ENCODE measurements around the gene GCNT4.

GCNT4 gene

DNA sequence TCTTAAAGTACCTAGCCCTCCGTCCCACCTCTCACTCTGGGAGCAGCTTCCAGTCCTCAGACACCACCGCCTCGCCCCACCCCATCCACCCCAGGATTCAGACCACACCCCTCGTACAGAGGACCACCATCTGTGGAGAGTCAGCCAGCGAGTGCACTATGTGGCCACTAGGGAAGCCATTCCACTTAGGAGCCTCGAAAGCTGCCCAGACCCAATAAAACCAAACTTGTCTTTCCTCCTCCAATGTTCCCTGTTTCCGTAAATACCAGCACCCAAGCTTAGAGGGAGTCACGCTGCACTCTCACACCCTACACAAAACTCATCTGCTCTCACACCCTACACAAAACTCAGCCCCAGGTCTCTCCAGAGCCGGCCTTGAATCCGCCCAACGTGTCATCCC lies 1.9 kb downstream of the GCNT4 start:
- DNase-seq (ENCODE audit: low read depth), result peak; percentile 61

- DNase-seq (ENCODE audit: low read depth), result peak; percentile 71
Observed at GRCh38 chr5:75049456-75050351, 2.7 kb downstream of the GCNT4 start.

DNA sequence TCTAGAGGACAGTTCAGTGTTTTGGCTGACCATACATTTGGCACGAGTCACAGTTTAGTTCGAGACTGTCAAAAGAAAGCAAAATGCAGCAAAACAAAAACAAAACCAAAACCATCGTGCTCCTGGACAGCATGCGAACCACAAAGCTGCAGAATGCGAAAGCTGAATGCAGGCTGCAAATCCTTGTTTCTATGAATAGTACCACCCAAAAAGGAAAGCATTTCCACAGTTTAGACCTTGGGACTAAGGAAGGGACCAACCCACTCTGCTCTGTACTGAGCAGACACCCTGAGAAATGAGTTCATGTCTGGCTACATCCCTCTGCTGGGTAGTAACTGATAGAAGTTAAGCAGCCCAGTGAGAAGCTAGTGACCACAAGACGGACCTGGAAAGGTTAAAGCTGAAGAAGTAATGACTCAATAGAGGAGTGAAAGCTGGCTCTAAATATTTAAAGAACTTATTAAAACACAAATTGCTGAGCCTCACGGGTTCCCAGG lies 3.9 kb downstream of the GCNT4 start:
- DNase-seq (ENCODE audit: low read depth), result peak; percentile 68

- no peak for DNase-seq (ENCODE audit: low read depth)
Observed at GRCh38 chr5:75047356-75047755, 5.0 kb downstream of the GCNT4 start.

GRCh38 chr5:75046366-75047142 lies 5.8 kb downstream of the GCNT4 start:
- DNase-seq (ENCODE audit: low read depth), result no peak

DNA sequence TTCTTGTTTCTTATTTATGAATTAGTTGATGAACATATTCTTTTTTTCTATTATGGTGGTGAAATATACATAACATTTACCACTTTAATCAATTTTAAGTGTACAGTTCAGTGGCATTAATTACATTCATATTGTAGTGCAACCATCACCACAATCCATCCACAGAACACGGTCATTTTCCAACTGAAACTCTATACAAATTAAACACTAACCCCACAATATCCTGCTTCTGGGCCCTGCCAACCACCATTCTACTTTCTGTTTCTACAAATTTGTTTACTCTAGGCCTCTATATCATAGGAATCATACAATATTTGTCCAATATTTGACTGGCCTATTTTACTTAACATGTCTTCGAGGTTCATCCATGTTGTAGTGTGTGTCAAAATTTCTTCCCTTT lies 7.3 kb downstream of the GCNT4 start:
- DNase-seq (ENCODE audit: low read depth), result no peak

DNA sequence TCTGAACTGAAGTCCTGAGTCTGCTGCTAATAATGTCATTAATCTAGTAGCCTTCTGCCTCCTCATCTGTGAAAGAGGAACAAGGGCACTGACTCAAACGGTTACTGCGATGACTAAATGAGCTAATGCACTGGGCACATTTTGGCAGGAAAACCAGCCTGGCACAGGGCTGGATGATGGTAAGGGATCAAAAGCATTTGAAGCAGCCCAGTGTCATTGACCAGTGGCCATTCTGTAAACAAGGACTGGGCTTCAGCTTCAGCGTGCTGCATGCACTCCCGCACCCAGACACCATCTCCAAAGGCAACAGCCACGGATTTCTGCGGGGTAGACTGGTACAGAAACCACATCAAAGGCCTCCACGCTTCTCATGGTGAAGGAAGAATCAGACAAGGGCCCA lies 8.0 kb downstream of the GCNT4 start:
- DNase-seq (ENCODE audit: low read depth), result no peak

DNA sequence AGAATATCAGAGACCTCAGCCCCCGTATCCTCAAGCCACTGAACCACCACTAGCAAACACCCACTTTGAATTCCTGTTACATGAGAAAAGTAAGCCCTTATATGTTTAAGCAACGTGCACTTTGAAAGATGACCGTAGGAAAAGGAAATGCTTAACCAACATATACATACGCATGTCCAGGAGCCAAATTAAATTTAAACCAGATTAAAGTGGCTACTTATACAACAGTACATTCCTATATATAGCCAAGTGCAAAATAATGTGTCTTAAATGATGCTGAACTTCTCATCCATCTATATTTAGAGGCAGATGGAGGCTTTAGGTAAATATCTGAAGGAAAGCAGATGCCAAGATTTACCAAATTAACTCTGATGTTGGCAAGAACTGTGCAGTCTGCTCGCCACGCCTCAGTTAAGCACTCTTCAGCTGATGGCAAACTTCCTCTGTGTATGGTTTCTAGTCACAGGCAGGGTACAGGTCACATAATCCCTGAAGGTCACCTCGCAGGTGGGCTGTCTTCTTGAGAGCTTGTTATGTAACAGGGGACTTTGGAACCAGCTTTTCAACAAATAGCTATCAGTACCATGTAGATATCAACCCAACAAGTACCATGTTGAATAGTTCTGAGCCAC lies 8.6 kb downstream of the GCNT4 start:
- DNase-seq (ENCODE audit: low read depth), result no peak

GRCh38 chr5:75042522-75042921 lies 9.8 kb downstream of the GCNT4 start:
- DNase-seq (ENCODE audit: low read depth), result no peak

DNA sequence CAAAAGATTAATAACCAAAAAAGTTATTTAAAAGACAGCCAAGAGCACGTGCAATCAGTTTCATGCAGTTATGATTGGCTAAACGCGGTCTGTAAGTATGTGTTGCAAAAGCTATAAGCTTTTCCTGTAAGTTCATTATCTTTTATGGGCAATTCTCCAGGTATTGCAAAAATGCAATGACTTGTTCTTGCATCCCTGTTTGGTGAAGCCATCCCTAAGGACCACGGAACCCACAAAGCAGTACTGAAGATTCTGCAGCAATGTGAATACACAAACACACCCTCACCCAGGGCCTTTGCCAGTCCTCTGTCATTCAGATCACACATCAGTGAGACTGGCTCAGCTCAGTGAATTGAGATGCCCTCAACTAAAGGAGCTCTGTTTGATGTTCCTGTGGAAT lies 11.4 kb downstream of the GCNT4 start:
- peak; percentile 76 for DNase-seq (ENCODE audit: low read depth)

- peak; percentile 80 for DNase-seq (ENCODE audit: low read depth)
Observed at GRCh38 chr5:75037106-75037505, 15.3 kb downstream of the GCNT4 start.

DNA sequence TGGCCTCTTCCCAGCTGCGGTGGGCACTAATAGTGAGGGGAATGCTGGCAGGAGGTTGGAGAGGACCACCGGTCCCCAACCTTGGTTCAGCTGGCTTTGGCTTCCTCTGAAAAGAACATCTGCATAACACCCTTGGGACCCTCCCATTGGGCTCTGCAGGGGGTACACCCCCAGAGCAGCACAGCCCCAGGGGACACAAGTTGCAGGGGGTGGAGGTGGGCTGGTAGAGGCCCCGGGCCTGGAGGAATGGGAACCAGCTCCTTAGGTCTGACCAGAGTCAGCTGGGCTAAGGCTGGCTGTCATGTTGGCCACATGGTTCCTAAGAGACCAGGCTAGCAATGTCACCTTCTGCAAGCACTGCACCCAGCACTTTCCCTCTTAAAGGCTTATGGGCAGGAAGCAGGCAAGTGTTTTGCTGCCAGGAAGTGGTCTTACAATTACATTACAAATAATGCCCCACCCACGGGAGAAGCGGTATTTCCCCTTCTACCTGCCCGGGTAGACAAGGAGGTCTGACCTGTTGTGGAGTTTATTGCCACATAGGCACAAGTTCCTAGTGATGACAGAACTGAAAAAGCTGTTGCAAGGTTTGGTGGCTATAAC lies 18.1 kb downstream of the GCNT4 start:
- no peak for DNase-seq (ENCODE audit: low read depth)

GRCh38 chr5:75031366-75031765 lies 21.0 kb downstream of the GCNT4 start:
- no peak for DNase-seq (ENCODE audit: low read depth)

- no peak for DNase-seq (ENCODE audit: low read depth)
Observed at GRCh38 chr5:75028090-75028489, 24.3 kb downstream of the GCNT4 start.

- DNase-seq (ENCODE audit: low read depth), result peak; percentile 41
Observed at GRCh38 chr5:75023368-75024159, 28.8 kb downstream of the GCNT4 start.

- no peak for DNase-seq (ENCODE audit: low read depth)
Observed at GRCh38 chr5:75021800-75022199, 30.6 kb downstream of the GCNT4 start.

- DNase-seq (ENCODE audit: low read depth), result no peak
Observed at GRCh38 chr5:75021219-75021618, 31.1 kb downstream of the GCNT4 start.

GRCh38 chr5:75020016-75020656 lies 32.2 kb downstream of the GCNT4 start:
- DNase-seq (ENCODE audit: low read depth), result no peak

DNA sequence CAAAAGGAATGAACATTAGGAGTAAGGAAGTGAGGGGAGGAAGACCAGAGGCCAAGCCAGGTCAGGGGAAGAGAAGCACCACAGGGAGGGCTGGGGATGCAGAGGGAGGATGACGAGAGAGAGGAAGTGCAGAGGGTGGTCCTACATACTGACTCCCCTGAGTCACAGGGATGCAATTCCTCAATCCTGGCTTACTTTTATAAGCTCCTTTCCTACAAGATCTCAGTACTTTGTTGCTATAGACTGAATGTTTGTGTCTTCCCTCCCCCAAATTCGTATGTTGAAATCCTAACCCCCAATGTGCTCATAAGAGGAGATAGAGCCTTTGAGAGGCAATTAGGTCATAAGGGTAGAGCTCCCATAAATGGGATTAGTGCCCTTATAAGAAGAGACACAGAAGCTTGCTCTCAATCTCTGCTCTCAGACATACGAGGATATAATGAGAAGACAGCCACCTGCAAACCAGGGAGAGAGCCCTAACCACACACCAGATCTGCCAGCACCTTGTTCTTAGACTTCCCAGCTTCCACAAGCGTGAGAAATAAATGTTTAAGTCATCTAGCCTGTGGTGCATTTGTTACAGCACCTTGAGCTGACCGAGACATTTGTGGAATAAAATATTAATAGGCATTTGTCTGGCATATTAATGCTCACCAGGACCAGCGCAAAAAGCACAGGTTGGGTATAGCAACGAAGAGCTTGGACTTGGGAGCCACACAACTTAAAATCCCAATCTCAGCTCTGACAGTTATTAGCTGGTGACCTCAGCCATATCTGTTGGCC lies 33.4 kb downstream of the GCNT4 start:
- peak; percentile 65 for DNase-seq (ENCODE audit: low read depth)

DNA sequence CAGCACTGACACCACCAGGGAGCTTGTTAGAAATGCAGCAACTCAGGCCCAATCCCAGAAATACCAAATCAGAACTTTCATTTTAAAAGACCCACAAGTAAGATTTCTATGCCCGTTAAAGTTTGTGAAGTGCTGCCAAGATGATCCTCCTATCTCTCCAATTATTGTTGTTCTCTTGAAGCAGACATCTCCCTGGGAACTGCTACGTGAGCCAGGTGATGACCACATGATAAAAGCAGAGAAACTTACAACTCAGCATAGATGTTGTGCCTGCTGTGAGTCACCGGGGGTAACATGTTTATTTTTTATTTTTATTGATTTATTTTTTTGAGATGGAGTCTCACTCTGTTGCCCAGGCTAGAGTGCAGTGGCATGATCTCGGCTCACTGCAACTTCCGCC lies 34.4 kb downstream of the GCNT4 start:
- DNase-seq (ENCODE audit: low read depth), result no peak

All from EH (cell line).